ENCODE results near the gene RPS16.

DNA sequence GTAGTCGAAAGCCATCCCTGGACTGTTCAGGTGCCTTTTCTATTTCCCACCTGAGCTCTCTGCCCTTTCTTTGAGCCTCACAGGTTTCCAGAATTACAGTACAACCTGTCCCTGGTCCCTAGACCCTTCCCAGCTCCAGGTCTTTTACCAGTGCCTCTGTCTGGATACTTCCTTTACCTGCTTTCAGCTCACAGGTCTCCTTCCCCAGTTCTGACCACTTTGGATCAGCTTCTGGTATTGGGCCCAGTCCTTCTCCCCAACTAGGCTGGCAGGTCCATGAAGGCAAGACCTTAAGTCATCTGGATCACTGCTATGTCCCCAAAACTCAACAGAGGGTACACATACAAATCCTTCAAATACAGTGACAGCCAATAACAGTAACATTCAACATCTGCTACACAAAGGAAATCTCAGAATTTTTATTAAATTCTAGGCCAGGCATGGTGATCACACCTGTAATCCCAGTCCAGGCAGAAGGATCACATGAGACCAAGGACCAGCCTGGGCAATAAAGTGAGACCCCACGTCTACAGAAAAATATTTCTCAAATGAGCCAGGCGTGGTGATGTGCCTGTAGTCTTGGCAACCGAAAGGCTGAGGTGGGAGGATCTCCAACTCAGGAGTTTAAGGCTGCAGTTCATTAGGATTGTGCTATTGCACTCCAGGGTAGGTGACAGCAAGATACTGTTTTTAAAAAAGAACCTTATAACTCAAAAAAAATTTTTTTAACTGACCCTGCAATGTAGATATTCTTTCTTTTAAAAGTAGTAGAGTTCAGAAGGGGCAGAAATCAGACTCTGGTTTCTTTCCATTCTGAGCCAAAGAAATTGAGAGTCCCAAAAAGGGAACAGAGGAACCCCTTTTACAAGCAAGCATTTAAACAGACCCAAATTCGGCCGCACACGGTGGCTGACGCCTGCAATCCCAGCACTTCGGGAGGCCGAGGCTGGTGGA, 1.3 kb downstream of the RPS16 start:
- TF ChIP-seq, protein P1, sequence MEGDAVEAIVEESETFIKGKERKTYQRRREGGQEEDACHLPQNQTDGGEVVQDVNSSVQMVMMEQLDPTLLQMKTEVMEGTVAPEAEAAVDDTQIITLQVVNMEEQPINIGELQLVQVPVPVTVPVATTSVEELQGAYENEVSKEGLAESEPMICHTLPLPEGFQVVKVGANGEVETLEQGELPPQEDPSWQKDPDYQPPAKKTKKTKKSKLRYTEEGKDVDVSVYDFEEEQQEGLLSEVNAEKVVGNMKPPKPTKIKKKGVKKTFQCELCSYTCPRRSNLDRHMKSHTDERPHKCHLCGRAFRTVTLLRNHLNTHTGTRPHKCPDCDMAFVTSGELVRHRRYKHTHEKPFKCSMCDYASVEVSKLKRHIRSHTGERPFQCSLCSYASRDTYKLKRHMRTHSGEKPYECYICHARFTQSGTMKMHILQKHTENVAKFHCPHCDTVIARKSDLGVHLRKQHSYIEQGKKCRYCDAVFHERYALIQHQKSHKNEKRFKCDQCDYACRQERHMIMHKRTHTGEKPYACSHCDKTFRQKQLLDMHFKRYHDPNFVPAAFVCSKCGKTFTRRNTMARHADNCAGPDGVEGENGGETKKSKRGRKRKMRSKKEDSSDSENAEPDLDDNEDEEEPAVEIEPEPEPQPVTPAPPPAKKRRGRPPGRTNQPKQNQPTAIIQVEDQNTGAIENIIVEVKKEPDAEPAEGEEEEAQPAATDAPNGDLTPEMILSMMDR (conservative IDR thresholded peaks at IDR 0.05 in 1 of 2, IDR thresholded peaks at IDR 0.05 in 1 of 2; ENCODE audit: extremely low read depth in 1 of 2, insufficient read depth in 1 of 2, low read depth in 1 of 2, low read length in 2 of 2) = no peak
- TF ChIP-seq EZH2 (IDR thresholded peaks at IDR 0.05; ENCODE audit: borderline replicate concordance, low read length) = no peak

Data from mammary epithelial cell (primary cell).